Smooth muscle cell (in vitro differentiated cells): Measurements from ENCODE around the gene RPRML. TPM values are rescaled to one million over a fixed set of nuclear protein-coding genes. Genes with fewer than 3 reads are reported as not detected.
A peak's percentile ranks its signal among the peaks of the same experiment; 100 is the strongest.

Source experiments
- DNase-seq: peaks from one replicate; lab custom pipeline; 2025; ENCODE audit not compliant: unreplicated experiment; lab: John Stamatoyannopoulos, UW
- H2AFZ ChIP-seq: fragments of 200-600 bp; sonication (generic); 2 replicates; pipeline ENCODE4 v1.6.0; 2016; ENCODE audit warnings: antibody characterized with exemption, low read depth, mild to moderate bottlenecking
- H3F3A ChIP-seq: fragments of 200-600 bp; sonication (generic); 2 replicates; pipeline ENCODE4 v1.6.0; 2017; ENCODE audit warnings: antibody characterized with exemption, low read depth
- H3K27ac ChIP-seq: fragments of 200-600 bp; sonication (generic); 2 replicates; pipeline ENCODE4 v1.5.1; 2016; ENCODE audit warnings: low read depth, mild to moderate bottlenecking
- H3K27me3 ChIP-seq: fragments of 200-600 bp; sonication (generic); 2 replicates; pipeline ENCODE4 v1.6.1; 2016; ENCODE audit warnings: low read depth, mild to moderate bottlenecking
- H3K36me3 ChIP-seq: fragments of 200-600 bp; sonication (generic); 2 replicates; pipeline ENCODE4 v1.5.1; 2016; ENCODE audit warnings: low read depth
- H3K4me1 ChIP-seq: fragments of 200-600 bp; sonication (generic); 2 replicates; pipeline ENCODE4 v1.5.1; 2016; ENCODE audit warnings: low read depth
- H3K4me2 ChIP-seq: fragments of 200-600 bp; sonication (generic); 2 replicates; pipeline ENCODE4 v1.6.0; 2016; ENCODE audit warnings: mild to moderate bottlenecking
- H3K4me3 ChIP-seq: fragments of 200-600 bp; sonication (generic); 2 replicates; pipeline ENCODE4 v1.5.1; 2016; ENCODE audit warnings: mild to moderate bottlenecking
- H3K79me2 ChIP-seq: fragments of 200-600 bp; sonication (generic); 2 replicates; pipeline ENCODE4 v1.6.0; 2016; ENCODE audit warnings: low read depth, mild to moderate bottlenecking
- H3K9ac ChIP-seq: fragments of 200-600 bp; sonication (generic); 2 replicates; pipeline ENCODE4 v1.6.0; 2016; ENCODE audit warnings: low read depth
- H3K9me3 ChIP-seq: fragments of 200-600 bp; sonication (generic); replicated peaks from 2 replicates; pipeline ENCODE4 v1.5.1; 2016; ENCODE audit warnings: low read depth
- H4K20me1 ChIP-seq: fragments of 200-600 bp; sonication (generic); 2 replicates; pipeline ENCODE4 v1.6.0; 2016; ENCODE audit warnings: low read depth
- CTCF ChIP-seq: fragments of 200-600 bp; sonication (generic); IDR thresholded peaks from 2 replicates; pipeline ENCODE4 v1.5.1; 2017; ENCODE audit warnings: borderline replicate concordance, mild to moderate bottlenecking, antibody characterized with exemption; ENCODE audit not compliant: insufficient read depth, poor library complexity, severe bottlenecking
- WGBS: methylation state at CpG from one replicate; pipeline ENCODE4 v1.1.7; 2016; ENCODE audit warnings: low lambda C conversion rate; 5-methylcytosine and 5-hydroxymethylcytosine counted together
- polyA plus RNA-seq: library from polyadenylated mRNA; unstranded; fragments of >200 nt; fragmentation: Nextera tagmentation; extraction: Ambion mirVana; gene quantifications from 2 replicates; pipeline ENCODE4 v1.2.1, GENCODE V29; 2016
- total RNA-seq: library from RNA; depleted of rRNA; stranded (reverse); fragments of >200 nt; gene quantifications from 2 replicates; pipeline ENCODE4 v1.2.3, GENCODE V29; 2014

Gene RPRML
- total and polyA plus RNA-seq, 2 experiments from 2014 or later, result not detected

- TF ChIP-seq CTCF, result no peak
- no peaks in the 10 kb centered on the region for H4K20me1 ChIP-seq
Measured at GRCh38 chr17:46964315-46965265, 14.5 kb downstream of the RPRML start.

DNA sequence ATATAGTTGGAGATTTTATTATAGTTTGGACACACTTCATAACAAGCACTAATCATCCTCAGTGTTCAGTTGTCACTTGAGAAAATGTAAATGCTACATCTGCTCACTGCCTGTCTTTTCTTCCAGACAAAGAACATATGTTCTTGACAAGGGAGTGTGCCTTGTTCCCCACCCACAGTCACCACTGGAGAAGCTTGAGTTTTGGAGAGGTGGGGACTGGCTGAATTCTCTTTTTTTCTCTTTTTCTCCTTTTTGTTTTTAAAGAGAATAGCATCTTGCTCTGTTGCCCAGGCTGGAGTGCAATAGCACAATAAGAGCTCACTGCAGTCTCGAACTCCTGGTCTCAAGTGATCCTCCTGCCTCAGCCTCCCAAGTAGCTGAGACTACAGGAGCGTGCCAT, 15.5 kb downstream of the RPRML start:
- no peak for DNase-seq
- 72% methylated on average over 2 of the region's 2 CpGs for WGBS
- no peak for TF ChIP-seq CTCF
- Histone ChIP-seq H3K36me3 (no peaks in the 10 kb centered on the region), H4K20me1 (no peaks in the 10 kb centered on the region), H3K4me1 (no peaks in the 10 kb centered on the region), H3K79me2 (no peaks in the 10 kb centered on the region), H3K9me3 (peaks cover 2% of the 10 kb centered on the region), H3F3A (peaks cover 8% of the 10 kb centered on the region), H3K27me3 (no peaks in the 10 kb centered on the region), H2AFZ (no peak overlapping the region), H3K9ac (no peak overlapping the region), H3K4me3 (no peak overlapping the region), H3K27ac (no peak overlapping the region), H3K4me2 (no peak overlapping the region)

More at GRCh38 chr17:46964315-46965265, 14.5 kb downstream of the RPRML start:
- Histone ChIP-seq H2AFZ (no peak overlapping the region), H3K4me1 (no peaks in the 10 kb centered on the region), H3K27ac (no peak overlapping the region), H3K4me3 (no peak overlapping the region), H3K9ac (no peak overlapping the region), H3K9me3 (peaks cover 2% of the 10 kb centered on the region), H3K4me2 (no peak overlapping the region), H3K27me3 (no peaks in the 10 kb centered on the region), H3F3A (peaks cover 8% of the 10 kb centered on the region), H3K79me2 (no peaks in the 10 kb centered on the region), H3K36me3 (no peaks in the 10 kb centered on the region)
- 64% methylated on average over 9 of the region's 9 CpGs for WGBS
- no peak for DNase-seq

DNA sequence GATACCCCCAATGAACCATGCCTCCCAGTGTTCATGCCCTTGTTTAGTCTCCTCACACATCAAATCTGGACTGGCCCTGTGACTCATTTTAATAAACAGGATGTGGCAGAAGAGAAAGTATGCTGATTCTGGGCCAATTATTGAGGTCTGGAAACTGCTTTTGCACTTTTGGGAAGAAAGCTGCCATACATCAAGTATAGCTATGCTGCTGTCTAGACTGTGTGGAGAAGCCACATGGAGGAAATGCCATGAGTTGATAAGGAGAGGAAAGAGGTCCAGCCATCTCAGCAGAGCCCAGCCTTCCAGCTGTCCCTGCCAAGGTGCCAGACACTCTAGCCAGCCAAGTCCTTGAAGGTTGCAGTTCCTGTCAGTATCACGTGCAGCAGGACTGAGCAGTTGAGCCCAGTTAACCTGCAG, 16.7 kb downstream of the RPRML start:
- Histone ChIP-seq H3K27me3 (no peaks in the 10 kb centered on the region), H3K9me3 (peaks cover 2% of the 10 kb centered on the region), H3K4me1 (no peaks in the 10 kb centered on the region), H3K36me3 (no peaks in the 10 kb centered on the region), H3K4me2 (peak overlapping the region; percentile 16), H3K4me3 (no peak overlapping the region), H4K20me1 (no peaks in the 10 kb centered on the region), H3K27ac (peak overlapping the region; percentile 67), H3K79me2 (no peaks in the 10 kb centered on the region), H2AFZ (no peak overlapping the region), H3F3A (peaks cover 8% of the 10 kb centered on the region), H3K9ac (no peak overlapping the region)
- 22% methylated on average over 1 of the region's 1 CpG for WGBS
- no peak for DNase-seq
- no peak for TF ChIP-seq CTCF
